Panc1 (cell line): ENCODE measurements around the gene CMTM7. TPM values are rescaled to one million over a fixed set of nuclear protein-coding genes. Genes with fewer than 3 reads are reported as not detected.
A peak's percentile ranks its signal among the peaks of the same experiment; 100 is the strongest.

Source experiments
- ATAC-seq: fragments of 200-7000 bp; cut with Tn5 transposase; 2 replicates; pipeline ENCODE4 v1.9.1; 2020; ENCODE audit warnings: mild to moderate bottlenecking, moderate library complexity
- BruUV-seq: library from RNA; stranded (reverse); fragments of 400-500 nt; replicated peaks from 2 replicates; lab custom pipeline; 2021; lab: Mats Ljungman, UMichigan
- CTCF ChIA-PET: fragments of 300-600 bp; sonication (Branson Sonifier 250); formaldehyde crosslinking; loops from one replicate; lab custom pipeline; 2022; ENCODE audit warnings: antibody characterized with exemption; lab: Charles Lee
- POLR2A ChIA-PET: fragments of 300-600 bp; sonication (Branson Sonifier 250); formaldehyde crosslinking; loops from one replicate; lab custom pipeline; 2022; ENCODE audit warnings: antibody characterized with exemption; lab: Charles Lee
- DNase-seq: peaks from one replicate; pipeline ENCODE4 v3.0.0-alpha.2; 2010; ENCODE audit warnings: low read depth, low spot score
- H3K27ac ChIP-seq: 2 replicates; pipeline ENCODE4 v1.5.1; 2011; ENCODE audit warnings: mild to moderate bottlenecking, low read length, inconsistent platforms
- H3K27me3 ChIP-seq: fragments of 200-500 bp; sonication (Bioruptor generic); 2 replicates; pipeline ENCODE4 v1.6.0; 2014; ENCODE audit warnings: low read length, inconsistent platforms; ENCODE audit not compliant: control insufficient read depth, insufficient read depth
- H3K36me3 ChIP-seq: fragments of 200-500 bp; sonication (Bioruptor generic); 2 replicates; pipeline ENCODE4 v1.5.1; 2014; ENCODE audit warnings: inconsistent platforms, mild to moderate bottlenecking, low read length, moderate library complexity; ENCODE audit not compliant: control insufficient read depth, insufficient read depth
- H3K4me1 ChIP-seq: 2 replicates; pipeline ENCODE4 v1.5.1; 2011; ENCODE audit warnings: inconsistent platforms, mild to moderate bottlenecking, low read length, moderate library complexity; ENCODE audit not compliant: control insufficient read depth, insufficient read depth
- H3K4me3 ChIP-seq, 2 experiments: 2 replicates each; pipeline ENCODE4 v1.5.1; 2011 to 2012; ENCODE audit warnings: low read depth in 2 of 2, low read length in 2 of 2, mild to moderate bottlenecking in 2 of 2, inconsistent platforms in 1 of 2, moderate library complexity in 1 of 2
- H3K9me3 ChIP-seq: fragments of 200-500 bp; sonication (Bioruptor generic); 2 replicates; pipeline ENCODE4 v1.5.1; 2014; ENCODE audit warnings: low read depth, mild to moderate bottlenecking, inconsistent platforms, low read length, moderate library complexity; ENCODE audit not compliant: control insufficient read depth, insufficient read depth
- POLR2AphosphoS5 ChIP-seq: IDR thresholded peaks from 2 replicates; pipeline ENCODE4 v1.6.1; 2012; ENCODE audit warnings: mild to moderate bottlenecking, low read depth, low read length, moderate library complexity
- SIN3A ChIP-seq: IDR thresholded peaks from 2 replicates; pipeline ENCODE4 v1.6.1; 2012; ENCODE audit warnings: low read depth, mild to moderate bottlenecking, low read length, moderate library complexity, borderline replicate concordance; ENCODE audit not compliant: insufficient read depth
- TCF7L2 ChIP-seq: IDR thresholded peaks from 2 replicates; pipeline ENCODE4 v1.6.1; 2011; ENCODE audit warnings: mild to moderate bottlenecking, low read depth, low read length, inconsistent platforms
- in situ Hi-C: cut with HindIII; loops from 2 replicates; pipeline ENCODE4 v1.10.0; 2016; ENCODE audit warnings: low sequenced_read_pairs, low pct_unique_long_range_greater_than_20kb
- intact Hi-C: fragments of 100-400 bp; cut with micrococcal nuclease; formaldehyde crosslinking; loops from one replicate; pipeline ENCODE4 v1.10.0; 2022; ENCODE audit not compliant: unreplicated experiment
- total RNA-seq: library from RNA; stranded (reverse); gene quantifications from one replicate; pipeline ENCODE4 v1.2.1, GENCODE V29; 2021; ENCODE audit not compliant: unreplicated experiment
- TF ChIP-seq, protein P1 (sequence below), 2 experiments: IDR thresholded peaks; 2 replicates each; pipeline ENCODE4 v1.6.1; 2011 to 2012; ENCODE audit warnings: low read depth in 2 of 2, control low read depth in 1 of 2, low read length in 1 of 2, mild to moderate bottlenecking in 1 of 2, moderate library complexity in 1 of 2; ENCODE audit not compliant: insufficient read depth in 1 of 2
- TF ChIP-seq, protein P2 (sequence below): fragments of 450-650 bp; IDR thresholded peaks from 2 replicates; pipeline ENCODE4 v1.5.1; 2017; ENCODE audit warnings: mild to moderate bottlenecking

CMTM7 gene
- total RNA-seq, 1 experiment from 2014 or later: 43.5 TPM

DNA sequence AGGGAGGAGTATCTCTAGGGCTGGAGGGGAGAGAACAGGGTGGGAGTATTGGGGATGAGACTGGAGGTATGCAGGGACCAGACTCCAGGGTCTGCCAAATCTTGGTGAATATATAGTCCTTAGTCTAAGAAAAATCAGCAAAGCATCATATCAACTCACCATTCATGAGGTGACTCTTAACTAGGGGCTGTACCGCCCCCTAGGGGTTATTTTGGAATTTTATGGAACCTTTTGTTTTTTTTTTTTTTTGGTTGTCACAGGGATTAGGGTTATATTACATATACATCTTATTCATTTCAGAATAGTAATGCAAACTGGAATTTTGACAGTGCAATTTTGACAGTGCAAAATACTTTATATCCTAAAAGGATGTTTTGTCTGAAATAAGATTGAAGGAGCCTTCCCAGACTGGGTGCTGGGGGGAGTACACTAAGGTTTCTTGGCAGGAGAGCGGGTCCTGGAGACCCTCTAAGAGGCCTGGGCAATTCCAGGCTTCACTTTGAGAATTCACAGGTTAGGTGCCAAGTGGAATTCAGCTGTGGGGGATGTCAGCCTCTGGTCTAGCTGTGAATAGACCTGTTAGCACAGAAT is 7.5 kb downstream of the CMTM7 start:
- Histone ChIP-seq H3K36me3 (no peaks in the 10 kb centered on the region), H3K4me1 (peaks cover 33% of the 10 kb centered on the region), H3K9me3 (no peaks in the 10 kb centered on the region), H3K27ac (peak overlapping the region; percentile 66; the same call in 1 of the 2 replicates), H3K27me3 (no peaks in the 10 kb centered on the region), H3K4me3 (no peak overlapping the region)
- ATAC-seq: no peak
- CTCF ChIA-PET: no interaction called here
- DNase-seq: no peak
- POLR2A ChIA-PET: interaction anchor here (0.9 kb wide), 1 partner anchor 479 kb away, joined by 6 read pairs; no protein-coding TSS in a partner anchor
- TF ChIP-seq, protein P1, sequence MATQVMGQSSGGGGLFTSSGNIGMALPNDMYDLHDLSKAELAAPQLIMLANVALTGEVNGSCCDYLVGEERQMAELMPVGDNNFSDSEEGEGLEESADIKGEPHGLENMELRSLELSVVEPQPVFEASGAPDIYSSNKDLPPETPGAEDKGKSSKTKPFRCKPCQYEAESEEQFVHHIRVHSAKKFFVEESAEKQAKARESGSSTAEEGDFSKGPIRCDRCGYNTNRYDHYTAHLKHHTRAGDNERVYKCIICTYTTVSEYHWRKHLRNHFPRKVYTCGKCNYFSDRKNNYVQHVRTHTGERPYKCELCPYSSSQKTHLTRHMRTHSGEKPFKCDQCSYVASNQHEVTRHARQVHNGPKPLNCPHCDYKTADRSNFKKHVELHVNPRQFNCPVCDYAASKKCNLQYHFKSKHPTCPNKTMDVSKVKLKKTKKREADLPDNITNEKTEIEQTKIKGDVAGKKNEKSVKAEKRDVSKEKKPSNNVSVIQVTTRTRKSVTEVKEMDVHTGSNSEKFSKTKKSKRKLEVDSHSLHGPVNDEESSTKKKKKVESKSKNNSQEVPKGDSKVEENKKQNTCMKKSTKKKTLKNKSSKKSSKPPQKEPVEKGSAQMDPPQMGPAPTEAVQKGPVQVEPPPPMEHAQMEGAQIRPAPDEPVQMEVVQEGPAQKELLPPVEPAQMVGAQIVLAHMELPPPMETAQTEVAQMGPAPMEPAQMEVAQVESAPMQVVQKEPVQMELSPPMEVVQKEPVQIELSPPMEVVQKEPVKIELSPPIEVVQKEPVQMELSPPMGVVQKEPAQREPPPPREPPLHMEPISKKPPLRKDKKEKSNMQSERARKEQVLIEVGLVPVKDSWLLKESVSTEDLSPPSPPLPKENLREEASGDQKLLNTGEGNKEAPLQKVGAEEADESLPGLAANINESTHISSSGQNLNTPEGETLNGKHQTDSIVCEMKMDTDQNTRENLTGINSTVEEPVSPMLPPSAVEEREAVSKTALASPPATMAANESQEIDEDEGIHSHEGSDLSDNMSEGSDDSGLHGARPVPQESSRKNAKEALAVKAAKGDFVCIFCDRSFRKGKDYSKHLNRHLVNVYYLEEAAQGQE (IDR thresholded peaks at IDR 0.05; ENCODE audit: insufficient read depth in 1 of 2, low read depth in 2 of 2, low read length in 1 of 2): no peak
- TF ChIP-seq, protein P2, sequence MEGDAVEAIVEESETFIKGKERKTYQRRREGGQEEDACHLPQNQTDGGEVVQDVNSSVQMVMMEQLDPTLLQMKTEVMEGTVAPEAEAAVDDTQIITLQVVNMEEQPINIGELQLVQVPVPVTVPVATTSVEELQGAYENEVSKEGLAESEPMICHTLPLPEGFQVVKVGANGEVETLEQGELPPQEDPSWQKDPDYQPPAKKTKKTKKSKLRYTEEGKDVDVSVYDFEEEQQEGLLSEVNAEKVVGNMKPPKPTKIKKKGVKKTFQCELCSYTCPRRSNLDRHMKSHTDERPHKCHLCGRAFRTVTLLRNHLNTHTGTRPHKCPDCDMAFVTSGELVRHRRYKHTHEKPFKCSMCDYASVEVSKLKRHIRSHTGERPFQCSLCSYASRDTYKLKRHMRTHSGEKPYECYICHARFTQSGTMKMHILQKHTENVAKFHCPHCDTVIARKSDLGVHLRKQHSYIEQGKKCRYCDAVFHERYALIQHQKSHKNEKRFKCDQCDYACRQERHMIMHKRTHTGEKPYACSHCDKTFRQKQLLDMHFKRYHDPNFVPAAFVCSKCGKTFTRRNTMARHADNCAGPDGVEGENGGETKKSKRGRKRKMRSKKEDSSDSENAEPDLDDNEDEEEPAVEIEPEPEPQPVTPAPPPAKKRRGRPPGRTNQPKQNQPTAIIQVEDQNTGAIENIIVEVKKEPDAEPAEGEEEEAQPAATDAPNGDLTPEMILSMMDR: peak; percentile 68
- TF ChIP-seq POLR2AphosphoS5: no peak
- TF ChIP-seq SIN3A: no peak
- no peak for TF ChIP-seq TCF7L2
- BruUV-seq: no TSS peak
- intact Hi-C loops: no loop called here
- in situ Hi-C loops: no loop called here

DNA sequence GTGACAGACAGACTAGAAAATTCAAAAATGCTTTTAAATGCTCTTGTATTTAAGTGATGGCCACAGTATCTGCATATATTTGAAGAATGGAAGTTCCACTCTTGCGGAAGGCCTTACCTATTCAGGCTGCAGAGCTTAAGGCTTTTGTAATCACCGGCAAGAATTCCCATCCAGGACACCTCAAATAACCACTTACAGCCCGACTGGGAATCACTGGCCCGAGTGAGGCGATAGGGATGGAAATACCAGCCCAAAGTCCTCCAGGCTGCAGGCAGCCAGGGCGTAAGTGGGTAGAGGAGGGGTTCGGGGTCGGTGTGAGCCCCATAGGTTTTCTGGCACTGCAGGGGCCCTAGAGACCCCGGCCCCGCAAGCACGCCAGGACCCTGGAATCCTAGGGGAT is 9.5 kb downstream of the CMTM7 start:
- BruUV-seq: no TSS peak
- TF ChIP-seq, protein P1 (IDR thresholded peaks at IDR 0.05; ENCODE audit: insufficient read depth in 1 of 2, low read depth in 2 of 2, low read length in 1 of 2): no peak
- TF ChIP-seq TCF7L2: no peak
- TF ChIP-seq POLR2AphosphoS5: no peak
- no peak for TF ChIP-seq SIN3A
- TF ChIP-seq, protein P2: no peak

More for the DNA sequence above, 9.5 kb downstream of the CMTM7 start:
- ChIA-PET POLR2A (no interaction called here), CTCF (no interaction called here)
- Histone ChIP-seq H3K27ac (peak overlapping the region; percentile 93), H3K27me3 (no peaks in the 10 kb centered on the region), H3K4me3 (peak overlapping the region; percentile 37 to 62), H3K36me3 (no peaks in the 10 kb centered on the region), H3K9me3 (no peaks in the 10 kb centered on the region), H3K4me1 (peaks cover 38% of the 10 kb centered on the region)
- ATAC-seq: peak; percentile 70
- intact Hi-C loops: no loop called here
- in situ Hi-C loops: no loop called here
- DNase-seq: no peak
